GM18858 (cell line): ENCODE results near the gene UAP1L1.

Experiments
- ATAC-seq: cut with Tn5 transposase; IDR thresholded peaks from one replicate; pipeline ENCODE4 v1.9.1; 2021; ENCODE audit not compliant: unreplicated experiment

Gene UAP1L1

GRCh38 chr9:137089232-137089947 is 12.1 kb downstream of the UAP1L1 start:
- ATAC-seq = no peak

GRCh38 chr9:137095664-137096517 is 18.6 kb downstream of the UAP1L1 start:
- peak; percentile 73 for ATAC-seq

GRCh38 chr9:137096785-137097546 is 19.6 kb downstream of the UAP1L1 start:
- ATAC-seq = no peak

GRCh38 chr9:137097761-137098462 is 20.6 kb downstream of the UAP1L1 start:
- no peak for ATAC-seq

- ATAC-seq = no peak
Measured at GRCh38 chr9:137099231-137099630, 21.9 kb downstream of the UAP1L1 start.

- ATAC-seq = no peak
Measured at GRCh38 chr9:137103206-137103999, 26.1 kb downstream of the UAP1L1 start.

- no peak for ATAC-seq
Measured at GRCh38 chr9:137105814-137106661, 28.7 kb downstream of the UAP1L1 start.

GRCh38 chr9:137106662-137107250 is 29.4 kb downstream of the UAP1L1 start:
- no peak for ATAC-seq

- ATAC-seq = no peak
Measured at GRCh38 chr9:137107312-137107921, 30.1 kb downstream of the UAP1L1 start.

- no peak for ATAC-seq
Measured at GRCh38 chr9:137107982-137108381, 30.7 kb downstream of the UAP1L1 start.

- ATAC-seq = no peak
Measured at GRCh38 chr9:137108608-137109249, 31.4 kb downstream of the UAP1L1 start.

GRCh38 chr9:137109250-137110146 is 32.2 kb downstream of the UAP1L1 start:
- ATAC-seq = no peak

- ATAC-seq = no peak
Measured at GRCh38 chr9:137110147-137110910, 33.0 kb downstream of the UAP1L1 start.

GRCh38 chr9:137110911-137111787 is 33.8 kb downstream of the UAP1L1 start:
- no peak for ATAC-seq
